WTC11 (cell line): ENCODE data around the gene UGT1A3. TPM values are rescaled to one million over a fixed set of nuclear protein-coding genes. Genes with fewer than 3 reads are reported as not detected.

Experiments used
- ATAC-seq: fragments of 200-7000 bp; cut with Tn5 transposase; 2 replicates; pipeline ENCODE4 v1.10.0; 2021; ENCODE audit warnings: mild to moderate bottlenecking, moderate library complexity
- CTCF ChIA-PET: fragments of 300-600 bp; sonication (Branson Sonifier 250); formaldehyde crosslinking; loops from one replicate; lab custom pipeline; 2021; ENCODE audit warnings: antibody characterized with exemption; lab: Charles Lee
- POLR2A ChIA-PET: fragments of 350-600 bp; sonication (Branson Sonifier 250); formaldehyde crosslinking; loops from one replicate; lab custom pipeline; 2021; ENCODE audit warnings: antibody characterized with exemption; lab: Charles Lee
- DNase-seq: peaks from one replicate; pipeline ENCODE4 v3.0.0; 2021; ENCODE audit warnings: low spot score
- H3K27ac Mint-ChIP-seq: 2 replicates; pipeline ENCODE4 v1.8.0; 2021; ENCODE audit warnings: mixed read lengths
- H3K27me3 Mint-ChIP-seq: 2 replicates; pipeline ENCODE4 v1.8.0; 2021; ENCODE audit warnings: low read depth, mild to moderate bottlenecking, moderate library complexity, mixed read lengths
- H3K36me3 Mint-ChIP-seq: 2 replicates; pipeline ENCODE4 v1.8.0; 2021; ENCODE audit warnings: mixed read lengths
- H3K4me1 Mint-ChIP-seq: 2 replicates; pipeline ENCODE4 v1.8.0; 2022; ENCODE audit warnings: mixed read lengths
- H3K4me3 Mint-ChIP-seq: 2 replicates; pipeline ENCODE4 v1.8.0; 2021; ENCODE audit warnings: mild to moderate bottlenecking, moderate library complexity, mixed read lengths
- H3K9me3 Mint-ChIP-seq: 2 replicates; pipeline ENCODE4 v1.8.0; 2021; ENCODE audit warnings: mixed read lengths
- FOXK1 ChIP-seq: sonication (generic); formaldehyde crosslinking; IDR thresholded peaks from 2 replicates; pipeline ENCODE4 v1.8.0; 2022; ENCODE audit warnings: mild to moderate bottlenecking, moderate library complexity, missing genetic modification reagents
- FOXP1 ChIP-seq: sonication (generic); formaldehyde crosslinking; IDR thresholded peaks from 2 replicates; pipeline ENCODE4 v1.8.0; 2022; ENCODE audit warnings: missing genetic modification reagents, mild to moderate bottlenecking, moderate library complexity, borderline replicate concordance
- GTF2I ChIP-seq: fragments of 250-450 bp; sonication (Bioruptor Pico); conservative IDR thresholded peaks from 2 replicates; pipeline ENCODE4 v1.4.0; 2021; ENCODE audit warnings: mild to moderate bottlenecking
- OVOL2 ChIP-seq: fragments of 250-450 bp; sonication (Bioruptor Pico); IDR thresholded peaks from 2 replicates; pipeline ENCODE4 v1.9.0; 2021; ENCODE audit warnings: mild to moderate bottlenecking, borderline replicate concordance
- SMAD4 ChIP-seq: sonication (generic); formaldehyde crosslinking; IDR thresholded peaks from 2 replicates; pipeline ENCODE4 v1.8.0; 2022; ENCODE audit warnings: mild to moderate bottlenecking, missing genetic modification reagents
- USF1 ChIP-seq: sonication (generic); formaldehyde crosslinking; IDR thresholded peaks from 2 replicates; pipeline ENCODE4 v1.8.0; 2022; ENCODE audit warnings: mild to moderate bottlenecking, missing genetic modification reagents
- USF2 ChIP-seq: sonication (generic); formaldehyde crosslinking; IDR thresholded peaks from 2 replicates; pipeline ENCODE4 v1.8.1; 2023; ENCODE audit warnings: mild to moderate bottlenecking, missing genetic modification reagents, moderate library complexity
- ZNF219 ChIP-seq: sonication (generic); formaldehyde crosslinking; IDR thresholded peaks from 2 replicates; pipeline ENCODE4 v1.8.0; 2023; ENCODE audit warnings: missing genetic modification reagents, mild to moderate bottlenecking, borderline replicate concordance
- ZNF281 ChIP-seq: sonication (generic); formaldehyde crosslinking; IDR thresholded peaks from 2 replicates; pipeline ENCODE4 v1.8.0; 2023; ENCODE audit warnings: mild to moderate bottlenecking, missing genetic modification reagents
- ZNF423 ChIP-seq: fragments of 250-450 bp; sonication (Bioruptor Pico); IDR thresholded peaks from 2 replicates; pipeline ENCODE4 v2.1.2; 2022; ENCODE audit warnings: mild to moderate bottlenecking, moderate library complexity
- total RNA-seq: library from RNA; stranded (reverse); gene quantifications from 3 replicates; pipeline ENCODE4 v1.2.3, GENCODE V29; 2021
- TF ChIP-seq, protein P1 (sequence below): sonication (generic); formaldehyde crosslinking; IDR thresholded peaks from 2 replicates; pipeline ENCODE4 v1.8.0; 2022; ENCODE audit warnings: mild to moderate bottlenecking, missing genetic modification reagents
- TF ChIP-seq, protein P2 (sequence below): sonication (generic); formaldehyde crosslinking; IDR thresholded peaks from 2 replicates; pipeline ENCODE4 v1.8.1; 2022; ENCODE audit warnings: missing genetic modification reagents, borderline replicate concordance
- TF ChIP-seq, protein P3 (sequence below): sonication (generic); formaldehyde crosslinking; conservative IDR thresholded peaks from 2 replicates; pipeline ENCODE4 v1.8.1; 2023; ENCODE audit warnings: mild to moderate bottlenecking, low read depth, missing genetic modification reagents, moderate library complexity

The UGT1A3 gene
- total RNA-seq, 1 experiment from 2014 or later, result not detected

- TF ChIP-seq, protein P1, sequence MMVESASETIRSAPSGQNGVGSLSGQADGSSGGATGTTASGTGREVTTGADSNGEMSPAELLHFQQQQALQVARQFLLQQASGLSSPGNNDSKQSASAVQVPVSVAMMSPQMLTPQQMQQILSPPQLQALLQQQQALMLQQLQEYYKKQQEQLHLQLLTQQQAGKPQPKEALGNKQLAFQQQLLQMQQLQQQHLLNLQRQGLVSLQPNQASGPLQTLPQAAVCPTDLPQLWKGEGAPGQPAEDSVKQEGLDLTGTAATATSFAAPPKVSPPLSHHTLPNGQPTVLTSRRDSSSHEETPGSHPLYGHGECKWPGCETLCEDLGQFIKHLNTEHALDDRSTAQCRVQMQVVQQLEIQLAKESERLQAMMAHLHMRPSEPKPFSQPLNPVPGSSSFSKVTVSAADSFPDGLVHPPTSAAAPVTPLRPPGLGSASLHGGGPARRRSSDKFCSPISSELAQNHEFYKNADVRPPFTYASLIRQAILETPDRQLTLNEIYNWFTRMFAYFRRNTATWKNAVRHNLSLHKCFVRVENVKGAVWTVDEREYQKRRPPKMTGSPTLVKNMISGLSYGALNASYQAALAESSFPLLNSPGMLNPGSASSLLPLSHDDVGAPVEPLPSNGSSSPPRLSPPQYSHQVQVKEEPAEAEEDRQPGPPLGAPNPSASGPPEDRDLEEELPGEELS (CRISPR knock-in tag), result no peak
- TF ChIP-seq, protein P2, sequence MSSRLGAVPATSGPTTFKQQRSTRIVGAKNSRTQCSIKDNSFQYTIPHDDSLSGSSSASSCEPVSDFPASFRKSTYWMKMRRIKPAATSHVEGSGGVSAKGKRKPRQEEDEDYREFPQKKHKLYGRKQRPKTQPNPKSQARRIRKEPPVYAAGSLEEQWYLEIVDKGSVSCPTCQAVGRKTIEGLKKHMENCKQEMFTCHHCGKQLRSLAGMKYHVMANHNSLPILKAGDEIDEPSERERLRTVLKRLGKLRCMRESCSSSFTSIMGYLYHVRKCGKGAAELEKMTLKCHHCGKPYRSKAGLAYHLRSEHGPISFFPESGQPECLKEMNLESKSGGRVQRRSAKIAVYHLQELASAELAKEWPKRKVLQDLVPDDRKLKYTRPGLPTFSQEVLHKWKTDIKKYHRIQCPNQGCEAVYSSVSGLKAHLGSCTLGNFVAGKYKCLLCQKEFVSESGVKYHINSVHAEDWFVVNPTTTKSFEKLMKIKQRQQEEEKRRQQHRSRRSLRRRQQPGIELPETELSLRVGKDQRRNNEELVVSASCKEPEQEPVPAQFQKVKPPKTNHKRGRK (CRISPR knock-in tag), result no peak
- no peak for TF ChIP-seq SMAD4 (CRISPR knock-in tag)
- TF ChIP-seq FOXK1 (CRISPR knock-in tag), result no peak
- no peak for TF ChIP-seq OVOL2 (CRISPR knock-in tag)
- no peak for TF ChIP-seq ZNF281 (CRISPR knock-in tag)
Observed at GRCh38 chr2:233813236-233814055, 84.6 kb downstream of the UGT1A3 start (continued).

DNA sequence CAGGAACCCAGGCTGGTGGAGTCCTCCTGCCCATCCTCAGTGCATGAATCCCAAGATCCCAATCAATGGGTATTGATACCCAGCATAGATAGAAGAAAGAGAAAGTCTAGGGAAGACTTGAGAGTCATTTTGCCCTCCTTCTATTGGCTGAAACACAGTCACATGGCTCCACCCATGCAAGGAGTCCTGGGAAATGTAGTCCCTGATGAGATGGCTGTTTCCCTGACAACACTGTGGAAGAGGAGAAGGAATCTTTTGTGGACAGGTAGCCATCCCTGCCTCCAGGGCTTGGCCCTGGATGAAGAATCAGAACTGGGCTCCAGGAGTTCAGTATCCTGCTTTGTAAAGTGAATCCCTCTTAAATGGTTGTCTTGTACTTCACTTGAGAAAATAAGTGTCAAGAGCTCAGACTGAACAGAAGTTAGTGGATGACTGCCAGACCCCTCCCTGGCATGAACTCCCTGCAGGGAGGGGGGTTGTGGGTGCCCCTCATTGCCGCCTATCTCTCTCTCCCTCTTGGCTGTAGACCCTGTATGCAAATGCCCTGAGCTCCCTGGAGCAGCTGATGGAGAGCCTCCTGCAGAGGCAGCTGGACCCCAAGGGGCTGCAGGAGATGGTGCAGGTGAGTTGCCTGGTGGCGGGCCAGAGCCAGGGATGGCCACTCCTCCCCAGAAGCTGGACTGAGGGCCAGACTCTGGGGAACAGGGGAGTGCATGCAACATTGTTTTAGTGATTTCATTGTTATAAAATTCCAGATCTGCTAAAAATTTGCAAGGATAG is 85.4 kb downstream of the UGT1A3 start:
- DNase-seq, result no peak
- Mint-ChIP-seq H3K36me3 (no peaks in the 10 kb centered on the region), H3K27ac (no peak overlapping the region), H3K27me3 (no peaks in the 10 kb centered on the region; the same call in 1 of the 2 replicates), H3K4me3 (no peak overlapping the region), H3K4me1 (no peaks in the 10 kb centered on the region), H3K9me3 (peaks cover 11% of the 10 kb centered on the region)
- TF ChIP-seq GTF2I (CRISPR knock-in tag) (no peak), USF2 (CRISPR knock-in tag) (peak; percentile 90), ZNF219 (no peak), USF1 (CRISPR knock-in tag) (peak; percentile 90), FOXP1 (CRISPR knock-in tag) (no peak), ZNF423 (CRISPR knock-in tag) (no peak)
- TF ChIP-seq, protein P3, sequence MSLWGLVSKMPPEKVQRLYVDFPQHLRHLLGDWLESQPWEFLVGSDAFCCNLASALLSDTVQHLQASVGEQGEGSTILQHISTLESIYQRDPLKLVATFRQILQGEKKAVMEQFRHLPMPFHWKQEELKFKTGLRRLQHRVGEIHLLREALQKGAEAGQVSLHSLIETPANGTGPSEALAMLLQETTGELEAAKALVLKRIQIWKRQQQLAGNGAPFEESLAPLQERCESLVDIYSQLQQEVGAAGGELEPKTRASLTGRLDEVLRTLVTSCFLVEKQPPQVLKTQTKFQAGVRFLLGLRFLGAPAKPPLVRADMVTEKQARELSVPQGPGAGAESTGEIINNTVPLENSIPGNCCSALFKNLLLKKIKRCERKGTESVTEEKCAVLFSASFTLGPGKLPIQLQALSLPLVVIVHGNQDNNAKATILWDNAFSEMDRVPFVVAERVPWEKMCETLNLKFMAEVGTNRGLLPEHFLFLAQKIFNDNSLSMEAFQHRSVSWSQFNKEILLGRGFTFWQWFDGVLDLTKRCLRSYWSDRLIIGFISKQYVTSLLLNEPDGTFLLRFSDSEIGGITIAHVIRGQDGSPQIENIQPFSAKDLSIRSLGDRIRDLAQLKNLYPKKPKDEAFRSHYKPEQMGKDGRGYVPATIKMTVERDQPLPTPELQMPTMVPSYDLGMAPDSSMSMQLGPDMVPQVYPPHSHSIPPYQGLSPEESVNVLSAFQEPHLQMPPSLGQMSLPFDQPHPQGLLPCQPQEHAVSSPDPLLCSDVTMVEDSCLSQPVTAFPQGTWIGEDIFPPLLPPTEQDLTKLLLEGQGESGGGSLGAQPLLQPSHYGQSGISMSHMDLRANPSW (CRISPR knock-in tag), result no peak
- ATAC-seq, result peak; percentile 79
- ChIA-PET POLR2A (no interaction called here), CTCF (no interaction called here)
